Measurements from ENCODE around the gene EPHA7. TPM values are rescaled to one million over a fixed set of nuclear protein-coding genes. Genes with fewer than 3 reads are reported as not detected.

The EPHA7 gene
- under 0.01 and 0.11 TPM in 2 replicates for total RNA-seq

GRCh38 chr6:93419304-93420162, at the start of gene EPHA7:
Gene EPHA7 (minus strand): TSS chr6:93419559. CDS start chr6:93419341, 218 bp downstream.

